Hepatocyte (in vitro differentiated cells): ENCODE data around the gene BIN1. TPM values are rescaled to one million over a fixed set of nuclear protein-coding genes. Genes with fewer than 3 reads are reported as not detected.

Experiments used
- DNase-seq: peaks from one replicate; pipeline ENCODE4 v3.0.0-alpha.2; 2016; ENCODE audit warnings: low spot score
- H2AFZ ChIP-seq: fragments of 200-600 bp; sonication (generic); 2 replicates; pipeline ENCODE4 v1.6.0; 2016; ENCODE audit warnings: antibody characterized with exemption, mild to moderate bottlenecking
- H3K27ac ChIP-seq: fragments of 200-600 bp; sonication (generic); 2 replicates; pipeline ENCODE4 v1.5.1; 2016; ENCODE audit warnings: mild to moderate bottlenecking
- H3K27me3 ChIP-seq: fragments of 200-600 bp; sonication (generic); 2 replicates; pipeline ENCODE4 v1.6.1; 2016
- H3K36me3 ChIP-seq: fragments of 200-600 bp; sonication (generic); replicated peaks from 2 replicates; pipeline ENCODE4 v1.5.1; 2016; ENCODE audit warnings: low read depth; ENCODE audit not compliant: insufficient read depth
- H3K4me1 ChIP-seq: fragments of 200-600 bp; sonication (generic); 2 replicates; pipeline ENCODE4 v1.5.1; 2016; ENCODE audit warnings: mild to moderate bottlenecking, moderate library complexity; ENCODE audit not compliant: insufficient read depth
- H3K4me2 ChIP-seq: fragments of 200-600 bp; sonication (generic); 2 replicates; pipeline ENCODE4 v1.6.0; 2016
- H3K4me3 ChIP-seq: fragments of 200-600 bp; sonication (generic); 2 replicates; pipeline ENCODE4 v1.5.1; 2016; ENCODE audit warnings: mild to moderate bottlenecking
- H3K79me2 ChIP-seq: fragments of 200-600 bp; sonication (generic); 2 replicates; pipeline ENCODE4 v1.6.0; 2017; ENCODE audit warnings: mild to moderate bottlenecking
- H3K9me2 ChIP-seq: fragments of 200-600 bp; sonication (generic); replicated peaks from 2 replicates; pipeline ENCODE4 v1.6.0; 2017; ENCODE audit warnings: mild to moderate bottlenecking; ENCODE audit not compliant: insufficient read depth
- H3K9me3 ChIP-seq: fragments of 200-600 bp; sonication (generic); 2 replicates; pipeline ENCODE4 v1.5.1; 2016; ENCODE audit warnings: low read depth, mild to moderate bottlenecking
- H4K20me1 ChIP-seq: fragments of 200-600 bp; sonication (generic); 2 replicates; pipeline ENCODE4 v1.6.0; 2016; ENCODE audit warnings: mild to moderate bottlenecking; ENCODE audit not compliant: insufficient read depth, poor library complexity, severe bottlenecking
- CTCF ChIP-seq: fragments of 200-600 bp; sonication (generic); IDR thresholded peaks from 2 replicates; pipeline ENCODE4 v1.5.1; 2016; ENCODE audit warnings: antibody characterized with exemption, mild to moderate bottlenecking; ENCODE audit not compliant: poor library complexity
- EZH2 ChIP-seq: fragments of 200-600 bp; sonication (generic); IDR thresholded peaks from 2 replicates; pipeline ENCODE4 v1.6.1; 2016; ENCODE audit warnings: antibody characterized with exemption, mild to moderate bottlenecking, borderline replicate concordance
- EZH2phosphoT487 ChIP-seq: fragments of 200-600 bp; sonication (generic); IDR thresholded peaks from one replicate; pipeline ENCODE4 v1.6.1; 2018; ENCODE audit warnings: antibody characterized with exemption, mild to moderate bottlenecking, low read depth, moderate library complexity; ENCODE audit not compliant: unreplicated experiment, severe bottlenecking
- whole genome bisulfite sequencing: methylation state at CpG from one replicate; pipeline ENCODE4 v1.1.6; 2016; ENCODE audit warnings: low lambda C conversion rate; ENCODE audit errors: missing lambda C conversion rate; 5-methylcytosine and 5-hydroxymethylcytosine counted together
- polyA plus RNA-seq: library from polyadenylated mRNA; unstranded; fragments of >200 nt; fragmentation: Nextera tagmentation; extraction: Ambion mirVana; gene quantifications from 2 replicates; pipeline ENCODE4 v1.2.1, GENCODE V29; 2016
- total RNA-seq: library from RNA; depleted of rRNA; stranded (reverse); fragments of >200 nt; gene quantifications from 2 replicates; pipeline ENCODE4 v1.2.3, GENCODE V29; 2014

Gene BIN1
- total and polyA plus RNA-seq, 2 experiments from 2014 or later, result 109 to 113 TPM

- DNase-seq, result no peak
- Histone ChIP-seq H3K79me2 (no peaks in the 10 kb centered on the region), H3K4me1 (peaks cover 12% of the 10 kb centered on the region), H3K36me3 (no peaks in the 10 kb centered on the region), H3K9me3 (no peaks in the 10 kb centered on the region), H3K27ac (no peak overlapping the region), H2AFZ (no peak overlapping the region), H4K20me1 (no peaks in the 10 kb centered on the region), H3K9me2 (no peaks in the 10 kb centered on the region), H3K4me3 (no peak overlapping the region), H3K4me2 (no peak overlapping the region), H3K27me3 (no peaks in the 10 kb centered on the region)
- 97% methylated on average over 4 of the region's 4 CpGs for WGBS
- TF ChIP-seq EZH2phosphoT487 (no peak), EZH2 (no peak), CTCF (no peak)
Measured at GRCh38 chr2:127130421-127130820, 23.5 kb upstream of the BIN1 start.

- Histone ChIP-seq H4K20me1 (no peaks in the 10 kb centered on the region), H3K9me2 (no peaks in the 10 kb centered on the region), H3K79me2 (no peaks in the 10 kb centered on the region), H3K4me3 (no peak overlapping the region), H3K36me3 (no peaks in the 10 kb centered on the region), H2AFZ (no peak overlapping the region), H3K4me2 (no peak overlapping the region), H3K27ac (no peak overlapping the region), H3K4me1 (peaks cover 15% of the 10 kb centered on the region), H3K9me3 (no peaks in the 10 kb centered on the region), H3K27me3 (no peaks in the 10 kb centered on the region)
- 86% methylated on average over 11 of the region's 11 CpGs for WGBS
- TF ChIP-seq CTCF, result no peak
- DNase-seq, result no peak
Measured at GRCh38 chr2:127129937-127130336, 23.0 kb upstream of the BIN1 start.

GRCh38 chr2:127128445-127128904, 21.5 kb upstream of the BIN1 start:
- Histone ChIP-seq H3K27me3 (no peaks in the 10 kb centered on the region), H3K79me2 (no peaks in the 10 kb centered on the region), H3K36me3 (no peaks in the 10 kb centered on the region), H3K27ac (peak overlapping the region; percentile 12), H3K4me2 (peak overlapping the region; percentile 26), H3K4me3 (no peak overlapping the region), H3K9me3 (no peaks in the 10 kb centered on the region), H4K20me1 (no peaks in the 10 kb centered on the region), H3K9me2 (no peaks in the 10 kb centered on the region), H3K4me1 (peaks cover 19% of the 10 kb centered on the region), H2AFZ (peak overlapping the region; percentile 14)
- 29% methylated on average over 8 of the region's 8 CpGs for WGBS
- peak; percentile 77 for DNase-seq
- TF ChIP-seq EZH2phosphoT487 (no peak), EZH2 (no peak), CTCF (no peak)

GRCh38 chr2:127125821-127126220, 18.9 kb upstream of the BIN1 start:
- Histone ChIP-seq H3K4me3 (no peak overlapping the region), H3K4me1 (peaks cover 22% of the 10 kb centered on the region), H3K27me3 (no peaks in the 10 kb centered on the region), H3K9me3 (no peaks in the 10 kb centered on the region), H3K27ac (no peak overlapping the region), H2AFZ (no peak overlapping the region), H3K4me2 (no peak overlapping the region), H3K36me3 (no peaks in the 10 kb centered on the region), H4K20me1 (no peaks in the 10 kb centered on the region), H3K9me2 (no peaks in the 10 kb centered on the region), H3K79me2 (no peaks in the 10 kb centered on the region)
- no peak for TF ChIP-seq EZH2
- no peak for TF ChIP-seq CTCF
- no peak for TF ChIP-seq EZH2phosphoT487
- DNase-seq, result no peak
- 75% methylated on average over 1 of the region's 1 CpG for WGBS
